CD4-positive, alpha-beta T cell treated with Interleukin-4 for 1 hour (primary cell): Measurements from ENCODE around the gene KRTAP12-3.
"Not testable (repeated sequence)": the region's sequence is repeated elsewhere in the genome, so short reads cannot be mapped to it uniquely, and the experiment has no call there.

Source experiments
- DNase-seq, 2 donors: peaks; one replicate each; pipeline ENCODE4 v3.0.0-alpha.2; 2020 to 2022

Gene KRTAP12-3

GRCh38 chr21:44686843-44687561 is 29.3 kb downstream of the KRTAP12-3 start:
- DNase-seq = no peak

DNA sequence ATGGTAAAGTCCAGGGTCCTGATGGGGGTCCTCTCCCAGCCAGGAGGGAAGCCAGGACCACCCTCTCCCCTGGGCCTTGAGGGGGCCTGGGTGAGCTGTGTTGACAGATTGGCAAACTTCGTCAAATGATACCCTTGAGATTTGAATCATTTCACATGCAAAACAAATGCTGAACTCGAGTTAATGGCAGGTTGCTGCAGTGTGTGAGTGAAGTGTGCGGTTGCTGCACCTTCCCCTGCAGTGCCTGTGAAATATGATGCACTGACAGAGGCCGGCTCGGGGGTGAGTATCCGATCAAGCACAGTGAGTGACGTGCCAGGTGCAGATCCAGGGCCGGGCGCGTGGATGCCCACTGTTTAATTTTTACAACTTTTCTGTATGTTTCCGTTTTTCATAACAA is 29.9 kb downstream of the KRTAP12-3 start:
- no peak for DNase-seq

DNA sequence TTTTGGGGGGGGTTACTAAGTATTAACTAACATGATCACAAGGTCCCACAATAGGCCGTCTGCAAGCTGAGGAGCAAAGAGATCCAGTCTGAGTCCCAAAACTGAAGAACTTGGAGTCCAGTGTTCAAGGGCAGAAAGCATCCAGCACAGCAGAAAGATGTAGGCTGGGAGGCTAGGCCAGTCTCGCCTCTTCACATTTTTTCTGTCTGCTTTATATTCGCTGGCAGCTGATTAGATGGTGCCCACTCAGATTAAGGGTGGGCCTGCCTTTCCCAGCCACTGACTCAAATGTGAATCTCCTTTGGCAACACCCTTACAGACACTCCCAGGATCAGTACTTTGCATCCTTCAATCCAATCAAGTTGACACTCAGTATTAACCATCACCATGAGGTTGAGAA is 32.0 kb downstream of the KRTAP12-3 start:
- DNase-seq = not testable (repeated sequence)

DNA sequence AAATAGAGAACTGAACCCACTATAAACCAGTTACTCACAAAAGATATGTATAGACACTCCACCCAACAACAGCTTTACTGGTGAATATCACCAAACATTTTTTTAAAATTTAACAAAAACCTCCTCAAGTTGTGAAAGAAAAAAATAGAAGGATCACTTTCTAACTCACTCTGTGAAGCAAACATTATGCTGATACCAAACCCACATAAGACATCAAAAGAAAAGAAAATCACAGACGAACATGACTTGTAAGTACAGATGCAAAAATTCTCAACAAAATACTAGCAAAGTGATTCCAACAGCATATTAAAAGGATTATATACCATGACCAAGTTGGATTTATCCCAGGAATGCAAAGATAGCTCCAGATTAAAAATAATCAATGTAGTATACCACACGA is 34.0 kb downstream of the KRTAP12-3 start:
- no peak for DNase-seq

DNA sequence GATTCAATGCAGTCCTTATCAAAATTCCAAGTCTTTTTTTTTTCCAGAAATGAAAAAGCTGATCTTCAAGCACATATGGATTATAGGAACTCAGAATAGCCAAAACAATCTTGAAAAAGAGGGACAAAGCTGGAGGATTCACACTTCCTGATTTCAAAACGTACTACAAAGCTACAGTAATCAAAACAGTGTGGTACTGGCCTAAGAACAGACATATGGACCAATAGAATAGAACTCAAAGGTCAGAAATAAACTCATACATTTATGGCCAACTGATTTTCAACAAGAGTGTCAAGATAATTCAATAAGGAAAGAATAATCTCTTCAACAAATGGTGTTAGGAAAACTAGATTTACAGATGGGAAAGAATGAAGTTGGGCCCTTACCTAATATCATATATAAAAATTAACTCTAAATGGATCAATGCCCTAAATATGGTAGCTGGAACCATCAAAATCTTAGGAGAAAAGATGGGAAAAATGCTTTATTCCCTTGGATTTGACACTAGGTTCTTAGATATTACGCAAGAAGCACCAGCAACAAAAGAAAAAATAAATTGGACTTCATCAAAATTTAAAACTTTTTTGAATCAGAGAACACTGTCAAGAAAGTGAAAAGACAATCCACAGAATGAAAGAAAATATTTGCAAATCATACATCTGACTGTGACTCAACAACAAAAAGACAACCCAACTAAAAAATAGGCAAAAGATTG is 35.2 kb downstream of the KRTAP12-3 start:
- no peak for DNase-seq

DNA sequence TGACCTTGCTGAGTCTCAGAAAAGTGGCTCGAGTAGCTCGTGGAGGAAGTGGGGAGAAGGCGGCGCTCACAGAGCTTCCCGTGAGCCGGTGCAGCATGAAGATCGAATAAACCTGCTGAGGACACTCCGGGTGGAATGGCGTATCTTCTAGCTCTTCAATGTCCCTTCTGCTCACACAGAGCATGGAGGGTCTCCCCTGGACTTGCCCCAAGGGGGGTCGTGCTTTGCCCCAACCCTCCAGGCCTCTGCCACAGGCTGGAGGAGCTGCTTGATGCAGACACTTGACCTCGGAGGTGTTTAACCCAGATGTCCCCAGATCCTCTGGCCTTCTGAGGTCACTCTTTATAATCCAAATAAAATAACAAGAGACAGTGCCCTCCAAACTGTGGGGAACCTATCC is 37.0 kb downstream of the KRTAP12-3 start:
- DNase-seq = no peak

- no peak for DNase-seq
These were observed 37.5 kb downstream of the KRTAP12-3 start for GRCh38 chr21:44695184-44695583.

DNA sequence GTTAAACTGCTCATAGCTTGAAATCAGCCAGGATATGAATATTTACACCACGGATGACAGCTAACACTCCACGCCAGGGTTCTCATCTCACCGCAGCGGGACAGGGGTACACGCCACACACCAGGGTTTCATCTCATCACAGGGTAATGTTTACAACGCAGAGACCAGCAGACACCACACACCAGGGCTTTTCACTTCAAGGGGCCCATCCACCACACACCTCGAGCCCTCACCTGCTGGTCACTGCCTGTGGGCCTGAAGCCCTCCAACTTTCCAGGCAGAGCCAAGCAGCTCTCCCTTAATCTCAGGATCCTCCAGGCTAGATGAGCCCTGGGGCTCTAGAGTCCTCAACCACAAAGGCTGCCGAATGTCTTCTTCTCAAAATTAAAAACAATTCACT is 37.9 kb downstream of the KRTAP12-3 start:
- no peak for DNase-seq

DNA sequence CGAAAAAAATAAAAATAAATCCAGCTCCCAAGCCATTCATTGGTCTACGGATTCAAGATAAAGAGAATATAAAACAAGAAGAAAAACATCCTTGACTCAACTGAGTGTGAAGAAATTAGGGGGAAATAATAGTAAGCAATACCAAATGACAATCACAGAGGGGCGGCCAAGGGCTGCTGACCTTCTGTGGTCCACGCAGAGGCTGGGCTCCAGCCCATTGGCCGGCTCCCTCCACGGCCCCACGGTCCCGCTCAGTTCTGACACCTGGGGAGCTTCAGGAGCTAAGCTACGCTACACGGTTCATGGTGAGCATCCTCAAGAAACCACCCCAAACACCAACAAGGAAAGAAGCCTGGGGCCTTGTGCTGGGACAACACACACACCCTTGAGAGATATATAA is 38.8 kb downstream of the KRTAP12-3 start:
- DNase-seq = no peak

DNA sequence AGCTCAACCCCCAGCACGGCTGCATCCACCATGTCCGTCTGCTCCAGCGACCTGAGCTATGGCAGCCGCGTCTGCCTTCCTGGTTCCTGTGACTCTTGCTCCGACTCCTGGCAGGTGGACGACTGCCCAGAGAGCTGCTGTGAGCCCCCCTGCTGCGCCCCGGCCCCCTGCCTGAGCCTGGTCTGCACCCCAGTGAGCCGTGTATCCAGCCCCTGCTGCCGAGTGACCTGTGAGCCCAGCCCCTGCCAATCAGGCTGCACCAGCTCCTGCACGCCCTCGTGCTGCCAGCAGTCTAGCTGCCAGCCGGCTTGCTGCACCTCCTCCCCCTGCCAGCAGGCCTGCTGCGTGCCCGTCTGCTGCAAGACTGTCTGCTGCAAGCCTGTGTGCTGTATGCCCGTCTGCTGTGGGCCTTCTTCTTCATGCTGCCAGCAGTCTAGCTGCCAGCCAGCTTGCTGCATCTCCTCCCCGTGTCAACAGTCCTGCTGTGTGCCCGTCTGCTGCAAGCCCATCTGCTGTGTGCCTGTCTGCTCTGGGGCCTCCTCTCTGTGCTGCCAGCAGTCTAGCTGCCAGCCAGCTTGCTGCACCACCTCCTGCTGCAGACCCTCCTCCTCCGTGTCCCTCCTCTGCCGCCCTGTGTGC is 39.6 kb downstream of the KRTAP12-3 start, which contains the start of gene KRTAP10-12:
Gene KRTAP10-12 (plus strand): TSS at position 1 of the 639 bp plus-strand sequence. CDS start 30 bp downstream, at position 31.
- DNase-seq = not testable (repeated sequence)

- DNase-seq = no peak
These were observed 40.3 kb downstream of the KRTAP12-3 start for GRCh38 chr21:44697811-44698734.

- DNase-seq = no peak
These were observed 41.8 kb downstream of the KRTAP12-3 start for GRCh38 chr21:44699502-44700001.

- DNase-seq = no peak
These were observed 42.6 kb downstream of the KRTAP12-3 start for GRCh38 chr21:44700101-44701022.

DNA sequence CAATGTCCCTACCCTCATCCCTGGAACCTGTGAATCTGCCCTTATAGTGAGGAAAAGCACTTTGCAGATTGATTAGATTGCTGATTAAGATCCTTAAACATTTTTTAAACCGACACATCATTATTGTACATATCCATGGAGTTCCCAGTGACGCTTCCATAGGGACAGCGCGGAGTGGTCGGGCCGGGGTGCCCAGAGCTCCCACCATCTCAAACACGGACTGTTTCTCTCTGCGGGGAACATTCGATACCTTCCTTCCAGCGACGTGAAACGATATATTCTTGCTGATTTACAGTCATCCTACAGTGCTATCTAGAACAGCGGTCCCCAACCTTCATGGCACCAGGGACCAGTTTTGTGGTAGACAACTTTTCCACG is 43.3 kb downstream of the KRTAP12-3 start:
- DNase-seq = no peak

DNA sequence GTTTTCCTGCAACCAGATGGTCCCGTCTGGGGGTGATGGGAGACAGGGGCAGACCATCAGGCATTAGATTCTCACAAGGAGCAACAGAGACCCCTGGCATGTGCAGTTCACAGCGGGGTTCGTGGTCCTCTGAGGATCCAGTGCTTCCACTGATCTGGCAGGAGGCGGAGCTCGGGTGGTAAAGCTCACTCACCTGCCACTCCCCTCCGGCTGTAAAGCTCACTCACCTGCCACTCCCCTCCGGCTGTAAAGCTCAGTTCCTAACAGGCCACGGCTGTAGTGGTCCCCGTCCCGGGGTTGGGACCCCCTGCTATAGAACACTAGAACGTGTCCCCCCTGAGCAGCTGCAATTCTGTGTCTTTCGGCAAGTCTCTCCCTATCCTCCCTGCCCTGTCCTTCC is 43.8 kb downstream of the KRTAP12-3 start:
- DNase-seq = no peak

GRCh38 chr21:44702111-44702972 is 44.6 kb downstream of the KRTAP12-3 start:
- DNase-seq = no peak

- DNase-seq = no peak
These were observed 45.4 kb downstream of the KRTAP12-3 start for GRCh38 chr21:44702973-44703730.

DNA sequence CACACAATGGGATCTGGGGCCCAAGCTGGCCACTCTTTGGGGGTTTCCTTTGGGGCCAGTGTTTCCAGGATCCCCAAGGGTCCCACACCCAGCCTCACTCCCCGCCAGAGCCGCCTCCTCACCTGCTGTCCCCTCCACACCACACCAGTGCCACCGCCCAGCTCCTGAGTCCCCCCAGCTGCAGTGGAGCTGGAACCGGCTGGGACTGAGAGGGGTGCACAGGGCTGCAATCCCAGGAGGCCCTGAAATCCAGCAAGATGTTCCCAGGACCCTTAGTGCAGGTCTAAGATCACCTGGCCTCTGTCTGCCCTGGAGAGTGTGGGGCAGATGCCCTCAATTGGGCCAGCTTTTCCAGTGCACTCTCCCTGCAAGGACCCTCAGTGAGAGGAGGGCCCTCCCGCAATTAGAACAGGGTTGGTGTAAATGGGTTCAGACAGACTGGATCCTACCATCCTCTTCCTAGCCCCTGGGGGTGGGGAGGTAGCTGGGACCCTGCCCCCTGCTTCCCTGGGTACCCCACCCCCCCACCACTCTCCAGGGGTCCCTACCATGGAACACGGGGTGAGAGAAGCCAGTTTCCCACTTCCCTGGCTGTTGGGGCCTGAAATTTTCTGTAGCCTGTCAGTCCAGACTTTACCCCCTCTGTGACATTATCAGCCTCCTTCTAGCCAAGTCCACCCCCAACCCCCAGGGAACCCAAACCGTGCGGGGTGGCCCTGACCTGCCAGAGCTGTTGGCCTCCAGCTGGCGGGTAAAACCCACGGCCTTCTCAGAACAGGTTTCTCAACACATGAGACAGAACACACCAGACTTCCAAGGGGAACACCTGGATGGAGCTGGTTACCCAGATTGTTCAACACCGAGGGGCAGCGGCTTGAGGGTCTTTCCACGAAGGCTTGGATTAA is 46.3 kb downstream of the KRTAP12-3 start:
- no peak for DNase-seq

GRCh38 chr21:44704636-44705001 is 46.9 kb downstream of the KRTAP12-3 start:
- no peak for DNase-seq
